HCT116 (cell line): ENCODE measurements around the gene MRPL39. TPM values are rescaled to one million over a fixed set of nuclear protein-coding genes. Genes with fewer than 3 reads are reported as not detected.

Experiments
- ATAC-seq: fragments of 200-7000 bp; cut with Tn5 transposase; 2 replicates; pipeline ENCODE4 v1.9.1; 2020; ENCODE audit warnings: mild to moderate bottlenecking, moderate library complexity
- BruUV-seq: library from RNA; stranded (reverse); fragments of 400-500 nt; replicated peaks from 2 replicates; lab custom pipeline; 2021; lab: Mats Ljungman, UMichigan
- CTCF ChIA-PET: fragments of 300-600 bp; sonication (Branson Sonifier 250); formaldehyde crosslinking; loops from one replicate; lab custom pipeline; 2021; ENCODE audit warnings: antibody characterized with exemption; lab: Charles Lee
- POLR2A ChIA-PET: fragments of 300-600, 350-600 bp; sonication (Branson Sonifier 250); formaldehyde crosslinking; loops from one replicate; lab custom pipeline; 2021; ENCODE audit warnings: antibody characterized with exemption; lab: Charles Lee
- RAD21 ChIA-PET, 2 experiments: fragments of 300-600 bp; sonication (Branson Sonifier 250); formaldehyde crosslinking; loops; one replicate each; lab custom pipeline; 2023; ENCODE audit warnings: low total read pairs in 2 of 2; ENCODE audit not compliant: uncharacterized antibody in 2 of 2, unreplicated experiment in 2 of 2, low non-redundant PET in 1 of 2; lab: Charles Lee
- DNase-seq: peaks from one replicate; pipeline ENCODE4 v3.0.0-alpha.2; 2010; ENCODE audit warnings: low read depth, low spot score
- H2AFZ ChIP-seq: fragments of 200-600 bp; shearing (Covaris generic), sonication (generic); 2 replicates; pipeline ENCODE4 v1.6.1; 2017; ENCODE audit warnings: low read depth, mixed run types, mixed read lengths, antibody characterized with exemption, low read length; ENCODE audit not compliant: poor library complexity, severe bottlenecking
- H3K27ac ChIP-seq: 2 replicates; pipeline ENCODE4 v1.5.1; 2012; ENCODE audit warnings: low read depth, low read length
- H3K27me3 ChIP-seq: fragments of 200-600 bp; sonication (generic); 2 replicates; pipeline ENCODE4 v1.6.1; 2016; ENCODE audit warnings: mixed run types, low read length, mixed read lengths; ENCODE audit not compliant: insufficient read depth
- H3K36me3 ChIP-seq, 2 experiments: fragments of 200-500 bp in 1 of 2; fragments of 200-600 bp in 1 of 2; sonication (Bioruptor generic) in 1 of 2; sonication (generic) in 1 of 2; 2 replicates each; pipeline versions ENCODE4 v1.5.1 to v1.6.1; 2014 to 2016; ENCODE audit warnings: low read length in 2 of 2, inconsistent platforms in 1 of 2, mixed read lengths in 1 of 2, mixed run types in 1 of 2; ENCODE audit not compliant: insufficient read depth in 2 of 2, control insufficient read depth in 1 of 2
- H3K4me1 ChIP-seq, 2 experiments: fragments of 200-600 bp in 1 of 2; sonication (generic) in 1 of 2; 2 replicates each; pipeline versions ENCODE4 v1.5.1 to v1.6.1; 2012 to 2017; ENCODE audit warnings: low read length in 2 of 2, inconsistent platforms in 1 of 2, mild to moderate bottlenecking in 1 of 2, mixed read lengths in 1 of 2, mixed run types in 1 of 2, moderate library complexity in 1 of 2; ENCODE audit not compliant: insufficient read depth in 2 of 2, control insufficient read depth in 1 of 2
- H3K4me2 ChIP-seq: fragments of 200-600 bp; sonication (generic); 2 replicates; pipeline ENCODE4 v1.6.1; 2017; ENCODE audit warnings: mixed run types, low read length, mixed read lengths
- H3K4me3 ChIP-seq, 2 experiments: fragments of 200-600 bp in 1 of 2; sonication (generic) in 1 of 2; replicated peaks in 1 of 2; 2 replicates each; pipeline ENCODE4 v1.5.1; 2011 to 2016; ENCODE audit warnings: low read length in 2 of 2, control low read depth in 1 of 2, low read depth in 1 of 2, mild to moderate bottlenecking in 1 of 2, mixed read lengths in 1 of 2, mixed run types in 1 of 2
- H3K79me2 ChIP-seq: fragments of 200-600 bp; sonication (generic); 2 replicates; pipeline ENCODE4 v1.6.1; 2017; ENCODE audit warnings: mild to moderate bottlenecking, mixed run types, low read length, moderate library complexity, mixed read lengths; ENCODE audit not compliant: insufficient read depth
- H3K9ac ChIP-seq: fragments of 200-600 bp; sonication (generic); 2 replicates; pipeline ENCODE4 v1.6.1; 2016; ENCODE audit warnings: low read length, mixed read lengths
- H3K9me2 ChIP-seq: fragments of 200-600 bp; sonication (generic), shearing (Covaris generic); 2 replicates; pipeline ENCODE4 v1.6.1; 2017; ENCODE audit warnings: mixed run types, mild to moderate bottlenecking, moderate library complexity; ENCODE audit not compliant: insufficient read depth
- H3K9me3 ChIP-seq, 2 experiments: fragments of 200-500 bp in 1 of 2; fragments of 200-600 bp in 1 of 2; sonication (Bioruptor generic) in 1 of 2; sonication (generic) in 1 of 2; 2 replicates each; pipeline ENCODE4 v1.6.1; 2014 to 2017; ENCODE audit warnings: low read length in 2 of 2, mixed read lengths in 2 of 2, inconsistent platforms in 1 of 2, low read depth in 1 of 2, mild to moderate bottlenecking in 1 of 2, mixed run types in 1 of 2, moderate library complexity in 1 of 2; ENCODE audit not compliant: control insufficient read depth in 1 of 2, insufficient read depth in 1 of 2
- H4K20me1 ChIP-seq: fragments of 200-600 bp; sonication (generic), shearing (Covaris generic); 2 replicates; pipeline ENCODE4 v1.6.1; 2017; ENCODE audit warnings: mixed run types, mild to moderate bottlenecking, moderate library complexity; ENCODE audit not compliant: insufficient read depth
- EZH2 ChIP-seq: fragments of 200-600 bp; sonication (generic); IDR thresholded peaks from 2 replicates; pipeline ENCODE4 v1.6.1; 2017; ENCODE audit warnings: antibody characterized with exemption, mixed run types
- POLR2A ChIP-seq: IDR thresholded peaks from 2 replicates; pipeline ENCODE4 v1.7.0; 2011; ENCODE audit warnings: borderline replicate concordance; ENCODE audit not compliant: insufficient read depth, insufficient read length; ENCODE audit errors: extremely low read depth
- SP1 ChIP-seq: IDR thresholded peaks from 2 replicates; pipeline ENCODE4 v1.6.1; 2012; ENCODE audit warnings: low read depth
- SRF ChIP-seq: IDR thresholded peaks from 2 replicates; pipeline ENCODE4 v1.6.1; 2012; ENCODE audit warnings: low read depth
- TCF7L2 ChIP-seq: IDR thresholded peaks from 2 replicates; pipeline ENCODE4 v1.7.0; 2011; ENCODE audit warnings: borderline replicate concordance, inconsistent platforms; ENCODE audit not compliant: insufficient read depth, insufficient read length; ENCODE audit errors: extremely low read depth
- ZFX ChIP-seq: fragments of 450-650 bp; IDR thresholded peaks from 2 replicates; pipeline ENCODE4 v1.6.1; 2017
- intact Hi-C: fragments of 100-400 bp; cut with micrococcal nuclease; formaldehyde crosslinking; loops from 2 replicates; pipeline ENCODE4 v1.10.0; 2022
- total RNA-seq: library from RNA; stranded (reverse); gene quantifications from one replicate; pipeline ENCODE4 v1.2.1, GENCODE V29; 2021; ENCODE audit not compliant: unreplicated experiment
- TF ChIP-seq, protein P1 (sequence below): IDR thresholded peaks from 2 replicates; pipeline ENCODE4 v1.6.1; 2012
- TF ChIP-seq, protein P2 (sequence below): IDR thresholded peaks from 2 replicates; pipeline ENCODE4 v1.6.1; 2011; ENCODE audit warnings: mild to moderate bottlenecking, low read length, moderate library complexity; ENCODE audit not compliant: insufficient replicate concordance; ENCODE audit errors: extremely low read depth
- TF ChIP-seq, protein P3 (sequence below): IDR thresholded peaks from 2 replicates; pipeline ENCODE4 v1.6.1; 2012
- TF ChIP-seq, protein P4 (sequence below): IDR thresholded peaks from 2 replicates; pipeline ENCODE4 v1.6.1; 2012; ENCODE audit warnings: low read depth

Gene MRPL39
- total RNA-seq, 1 experiment from 2014 or later: 41.1 TPM

DNA sequence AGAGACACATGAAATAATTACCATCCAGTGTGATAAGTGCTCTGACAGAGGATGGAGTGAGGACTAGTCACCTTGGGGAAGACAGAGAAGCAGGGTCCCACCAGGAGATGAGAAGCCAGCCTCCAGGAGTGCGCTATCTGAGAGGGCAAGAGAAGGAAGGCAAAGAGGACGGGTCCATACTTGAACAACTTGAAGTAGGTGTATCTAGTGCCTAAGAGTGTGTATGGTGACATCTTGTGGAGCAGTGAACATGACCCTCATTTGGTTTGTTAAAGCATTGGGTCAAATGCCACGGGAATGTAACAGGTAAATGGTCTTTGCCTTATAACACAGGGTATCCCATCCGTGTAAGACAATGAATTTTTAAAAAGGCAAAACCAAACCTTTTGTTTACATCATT, 39.8 kb downstream of the MRPL39 start:
- Histone ChIP-seq H3K4me2 (no peak overlapping the region), H4K20me1 (no peaks in the 10 kb centered on the region), H3K36me3 (no peaks in the 10 kb centered on the region), H3K4me1 (no peaks in the 10 kb centered on the region), H3K9me3 (no peaks in the 10 kb centered on the region), H2AFZ (no peak overlapping the region), H3K27ac (no peak overlapping the region), H3K9me2 (no peaks in the 10 kb centered on the region), H3K79me2 (no peaks in the 10 kb centered on the region), H3K4me3 (no peak overlapping the region), H3K27me3 (no peaks in the 10 kb centered on the region), H3K9ac (no peak overlapping the region)
- BruUV-seq: no TSS peak
- RAD21 ChIA-PET: no interaction called here
- no peak for ATAC-seq
- intact Hi-C loops: no loop called here
- no peak for TF ChIP-seq SP1
- TF ChIP-seq, protein P1, sequence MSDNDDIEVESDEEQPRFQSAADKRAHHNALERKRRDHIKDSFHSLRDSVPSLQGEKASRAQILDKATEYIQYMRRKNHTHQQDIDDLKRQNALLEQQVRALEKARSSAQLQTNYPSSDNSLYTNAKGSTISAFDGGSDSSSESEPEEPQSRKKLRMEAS: no peak
- DNase-seq: no peak
- POLR2A ChIA-PET: no interaction called here
- CTCF ChIA-PET: no interaction called here

DNA sequence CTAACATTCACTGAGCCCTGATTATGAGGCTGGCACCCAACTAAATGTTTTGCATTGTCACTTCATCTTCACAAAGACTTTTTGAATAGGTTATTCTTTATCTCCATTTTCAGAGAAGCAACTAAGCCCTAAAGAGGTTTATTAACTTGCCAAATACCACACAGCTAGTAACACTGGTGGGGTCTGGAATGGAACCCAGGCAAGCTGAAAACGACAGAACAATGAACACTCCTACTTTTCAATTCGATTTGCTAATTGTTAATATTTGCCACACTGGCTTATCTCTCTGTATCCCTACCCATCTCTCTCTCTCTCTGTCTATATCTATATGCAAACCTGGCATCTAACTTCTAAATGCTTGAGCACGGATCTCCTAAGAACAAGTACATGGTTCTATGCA, 40.6 kb downstream of the MRPL39 start:
- ChIA-PET RAD21 (no interaction called here), CTCF (no interaction called here), POLR2A (no interaction called here)
- Histone ChIP-seq H3K27me3 (no peaks in the 10 kb centered on the region), H3K4me3 (no peak overlapping the region), H3K79me2 (no peaks in the 10 kb centered on the region), H3K9me2 (no peaks in the 10 kb centered on the region), H3K9ac (no peak overlapping the region), H3K9me3 (no peaks in the 10 kb centered on the region), H4K20me1 (no peaks in the 10 kb centered on the region), H3K36me3 (no peaks in the 10 kb centered on the region), H2AFZ (no peak overlapping the region), H3K27ac (no peak overlapping the region), H3K4me1 (no peaks in the 10 kb centered on the region), H3K4me2 (no peak overlapping the region)
- ATAC-seq (no peak), DNase-seq (no peak)
- intact Hi-C loops: no loop called here
- TF ChIP-seq ZFX (no peak), EZH2 (no peak), TCF7L2 (no peak), POLR2A (no peak), SRF (no peak)
- TF ChIP-seq, protein P2, sequence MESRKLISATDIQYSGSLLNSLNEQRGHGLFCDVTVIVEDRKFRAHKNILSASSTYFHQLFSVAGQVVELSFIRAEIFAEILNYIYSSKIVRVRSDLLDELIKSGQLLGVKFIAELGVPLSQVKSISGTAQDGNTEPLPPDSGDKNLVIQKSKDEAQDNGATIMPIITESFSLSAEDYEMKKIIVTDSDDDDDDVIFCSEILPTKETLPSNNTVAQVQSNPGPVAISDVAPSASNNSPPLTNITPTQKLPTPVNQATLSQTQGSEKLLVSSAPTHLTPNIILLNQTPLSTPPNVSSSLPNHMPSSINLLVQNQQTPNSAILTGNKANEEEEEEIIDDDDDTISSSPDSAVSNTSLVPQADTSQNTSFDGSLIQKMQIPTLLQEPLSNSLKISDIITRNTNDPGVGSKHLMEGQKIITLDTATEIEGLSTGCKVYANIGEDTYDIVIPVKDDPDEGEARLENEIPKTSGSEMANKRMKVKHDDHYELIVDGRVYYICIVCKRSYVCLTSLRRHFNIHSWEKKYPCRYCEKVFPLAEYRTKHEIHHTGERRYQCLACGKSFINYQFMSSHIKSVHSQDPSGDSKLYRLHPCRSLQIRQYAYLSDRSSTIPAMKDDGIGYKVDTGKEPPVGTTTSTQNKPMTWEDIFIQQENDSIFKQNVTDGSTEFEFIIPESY: no peak
- TF ChIP-seq, protein P3, sequence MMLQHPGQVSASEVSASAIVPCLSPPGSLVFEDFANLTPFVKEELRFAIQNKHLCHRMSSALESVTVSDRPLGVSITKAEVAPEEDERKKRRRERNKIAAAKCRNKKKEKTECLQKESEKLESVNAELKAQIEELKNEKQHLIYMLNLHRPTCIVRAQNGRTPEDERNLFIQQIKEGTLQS: no peak
- TF ChIP-seq, protein P4, sequence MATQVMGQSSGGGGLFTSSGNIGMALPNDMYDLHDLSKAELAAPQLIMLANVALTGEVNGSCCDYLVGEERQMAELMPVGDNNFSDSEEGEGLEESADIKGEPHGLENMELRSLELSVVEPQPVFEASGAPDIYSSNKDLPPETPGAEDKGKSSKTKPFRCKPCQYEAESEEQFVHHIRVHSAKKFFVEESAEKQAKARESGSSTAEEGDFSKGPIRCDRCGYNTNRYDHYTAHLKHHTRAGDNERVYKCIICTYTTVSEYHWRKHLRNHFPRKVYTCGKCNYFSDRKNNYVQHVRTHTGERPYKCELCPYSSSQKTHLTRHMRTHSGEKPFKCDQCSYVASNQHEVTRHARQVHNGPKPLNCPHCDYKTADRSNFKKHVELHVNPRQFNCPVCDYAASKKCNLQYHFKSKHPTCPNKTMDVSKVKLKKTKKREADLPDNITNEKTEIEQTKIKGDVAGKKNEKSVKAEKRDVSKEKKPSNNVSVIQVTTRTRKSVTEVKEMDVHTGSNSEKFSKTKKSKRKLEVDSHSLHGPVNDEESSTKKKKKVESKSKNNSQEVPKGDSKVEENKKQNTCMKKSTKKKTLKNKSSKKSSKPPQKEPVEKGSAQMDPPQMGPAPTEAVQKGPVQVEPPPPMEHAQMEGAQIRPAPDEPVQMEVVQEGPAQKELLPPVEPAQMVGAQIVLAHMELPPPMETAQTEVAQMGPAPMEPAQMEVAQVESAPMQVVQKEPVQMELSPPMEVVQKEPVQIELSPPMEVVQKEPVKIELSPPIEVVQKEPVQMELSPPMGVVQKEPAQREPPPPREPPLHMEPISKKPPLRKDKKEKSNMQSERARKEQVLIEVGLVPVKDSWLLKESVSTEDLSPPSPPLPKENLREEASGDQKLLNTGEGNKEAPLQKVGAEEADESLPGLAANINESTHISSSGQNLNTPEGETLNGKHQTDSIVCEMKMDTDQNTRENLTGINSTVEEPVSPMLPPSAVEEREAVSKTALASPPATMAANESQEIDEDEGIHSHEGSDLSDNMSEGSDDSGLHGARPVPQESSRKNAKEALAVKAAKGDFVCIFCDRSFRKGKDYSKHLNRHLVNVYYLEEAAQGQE: no peak
- BruUV-seq: no TSS peak
